SK-N-SH treated with all-trans-retinoic acid at 6 μM for 48 hours (cell line): ENCODE data around the gene NHS.

Experiments used
- ATAC-seq: fragments of 200-7000 bp; cut with Tn5 transposase; 3 replicates; pipeline ENCODE4 v1.9.1; 2020; ENCODE audit warnings: mild to moderate bottlenecking, moderate library complexity
- ARNTL ChIP-seq: fragments of 450-650 bp; formaldehyde crosslinking; IDR thresholded peaks from 2 replicates; pipeline ENCODE4 v1.5.0; 2020; ENCODE audit warnings: low read depth, mild to moderate bottlenecking, moderate library complexity, borderline replicate concordance
- BACH2 ChIP-seq: fragments of 250-450 bp; sonication (Bioruptor Pico); IDR thresholded peaks from 2 replicates; pipeline ENCODE4 v1.9.0; 2021; ENCODE audit warnings: mild to moderate bottlenecking, borderline replicate concordance
- CSDC2 ChIP-seq: fragments of 250-450 bp; sonication (Bioruptor Pico); IDR thresholded peaks from 2 replicates; pipeline ENCODE4 v1.5.0; 2020; ENCODE audit warnings: mild to moderate bottlenecking, moderate library complexity
- CSRNP3 ChIP-seq: fragments of 250-450 bp; sonication (Bioruptor Pico); IDR thresholded peaks from 2 replicates; pipeline ENCODE4 v1.5.1; 2021; ENCODE audit warnings: mild to moderate bottlenecking, moderate library complexity
- ESRRG ChIP-seq: fragments of 250-450 bp; sonication (Bioruptor Pico); IDR thresholded peaks from 2 replicates; pipeline ENCODE4 v1.6.1; 2021; ENCODE audit warnings: mild to moderate bottlenecking
- GLIS3 ChIP-seq: fragments of 250-450 bp; sonication (Bioruptor Pico); IDR thresholded peaks from 2 replicates; pipeline ENCODE4 v1.5.0; 2020; ENCODE audit warnings: mild to moderate bottlenecking, moderate library complexity
- ISL1 ChIP-seq: fragments of 250-450 bp; sonication (Bioruptor Pico); IDR thresholded peaks from 2 replicates; pipeline ENCODE4 v2.1.2; 2022; ENCODE audit warnings: mild to moderate bottlenecking, moderate library complexity
- OSR1 ChIP-seq: fragments of 250-450 bp; sonication (Bioruptor Pico); IDR thresholded peaks from 2 replicates; pipeline ENCODE4 v1.8.0; 2022; ENCODE audit warnings: moderate library complexity, mild to moderate bottlenecking, inconsistent platforms
- POU6F1 ChIP-seq: fragments of 250-450 bp; sonication (Bioruptor Pico); IDR thresholded peaks from 2 replicates; pipeline ENCODE4 v1.8.0; 2021; ENCODE audit warnings: low read depth, mild to moderate bottlenecking, moderate library complexity, borderline replicate concordance
- PPARA ChIP-seq: fragments of 250-450 bp; sonication (Bioruptor Pico); IDR thresholded peaks from 2 replicates; pipeline ENCODE4 v1.5.0; 2020; ENCODE audit warnings: mild to moderate bottlenecking, borderline replicate concordance
- RARB ChIP-seq: fragments of 250-450 bp; sonication (Bioruptor Pico); IDR thresholded peaks from 2 replicates; pipeline ENCODE4 v1.8.0; 2021; ENCODE audit warnings: mild to moderate bottlenecking, moderate library complexity
- SNAI2 ChIP-seq: fragments of 250-450 bp; sonication (Bioruptor Pico); IDR thresholded peaks from 2 replicates; pipeline ENCODE4 v1.5.0; 2020; ENCODE audit warnings: mild to moderate bottlenecking, moderate library complexity
- TCF4 ChIP-seq: fragments of 250-450 bp; sonication (Bioruptor Pico); IDR thresholded peaks from 2 replicates; pipeline ENCODE4 v1.8.0; 2021; ENCODE audit warnings: mild to moderate bottlenecking, moderate library complexity, borderline replicate concordance
- TOX ChIP-seq: fragments of 250-450 bp; sonication (Bioruptor Pico); IDR thresholded peaks from 2 replicates; pipeline ENCODE4 v1.8.0; 2021; ENCODE audit warnings: mild to moderate bottlenecking, moderate library complexity, borderline replicate concordance
- ZC3H10 ChIP-seq: fragments of 250-450 bp; sonication (Bioruptor Pico); IDR thresholded peaks from 2 replicates; pipeline ENCODE4 v1.5.1; 2021; ENCODE audit warnings: mild to moderate bottlenecking, moderate library complexity
- ZFP3 ChIP-seq: fragments of 250-450 bp; sonication (Bioruptor Pico); IDR thresholded peaks from 2 replicates; pipeline ENCODE4 v1.5.0; 2020; ENCODE audit warnings: mild to moderate bottlenecking, moderate library complexity
- ZFP30 ChIP-seq: fragments of 450-650 bp; formaldehyde crosslinking; IDR thresholded peaks from 2 replicates; pipeline ENCODE4 v1.5.0; 2022; ENCODE audit warnings: mild to moderate bottlenecking, moderate library complexity
- ZNF565 ChIP-seq: fragments of 450-650 bp; formaldehyde crosslinking; conservative IDR thresholded peaks from 2 replicates; pipeline ENCODE4 v1.5.0; 2020; ENCODE audit warnings: low read depth, mild to moderate bottlenecking, moderate library complexity
- ZNF8 ChIP-seq: fragments of 450-650 bp; formaldehyde crosslinking; IDR thresholded peaks from 2 replicates; pipeline ENCODE4 v1.5.0; 2020; ENCODE audit warnings: mild to moderate bottlenecking, moderate library complexity
- TF ChIP-seq, protein P1 (sequence below): fragments of 250-450 bp; sonication (Bioruptor Pico); IDR thresholded peaks from 2 replicates; pipeline ENCODE4 v1.5.1; 2020; ENCODE audit warnings: low read depth, mild to moderate bottlenecking, moderate library complexity
- TF ChIP-seq, protein P2 (sequence below): fragments of 250-450 bp; sonication (Bioruptor Pico); IDR thresholded peaks from 2 replicates; pipeline ENCODE4 v1.8.0; 2020; ENCODE audit warnings: mild to moderate bottlenecking, moderate library complexity, borderline replicate concordance
- TF ChIP-seq, protein P3 (sequence below): fragments of 250-450 bp; sonication (Bioruptor Pico); IDR thresholded peaks from 2 replicates; pipeline ENCODE4 v1.5.0; 2020; ENCODE audit warnings: mild to moderate bottlenecking, moderate library complexity

NHS gene

GRCh38 chrX:17627026-17627425 lies 252.0 kb downstream of the NHS start:
- no peak for ATAC-seq
- TF ChIP-seq ZNF565 (CRISPR knock-in tag) (no peak), ZC3H10 (no peak), OSR1 (CRISPR knock-in tag) (no peak), ZFP3 (CRISPR knock-in tag) (no peak), RARB (CRISPR knock-in tag) (no peak), ESRRG (CRISPR knock-in tag) (no peak), TCF4 (CRISPR knock-in tag) (no peak), ARNTL (CRISPR knock-in tag) (no peak), TOX (no peak), POU6F1 (CRISPR knock-in tag) (no peak), PPARA (CRISPR knock-in tag) (no peak), ISL1 (no peak), CSRNP3 (CRISPR knock-in tag) (no peak), ZFP30 (no peak), CSDC2 (no peak), GLIS3 (no peak), BACH2 (CRISPR knock-in tag) (no peak)
- TF ChIP-seq, protein P1, sequence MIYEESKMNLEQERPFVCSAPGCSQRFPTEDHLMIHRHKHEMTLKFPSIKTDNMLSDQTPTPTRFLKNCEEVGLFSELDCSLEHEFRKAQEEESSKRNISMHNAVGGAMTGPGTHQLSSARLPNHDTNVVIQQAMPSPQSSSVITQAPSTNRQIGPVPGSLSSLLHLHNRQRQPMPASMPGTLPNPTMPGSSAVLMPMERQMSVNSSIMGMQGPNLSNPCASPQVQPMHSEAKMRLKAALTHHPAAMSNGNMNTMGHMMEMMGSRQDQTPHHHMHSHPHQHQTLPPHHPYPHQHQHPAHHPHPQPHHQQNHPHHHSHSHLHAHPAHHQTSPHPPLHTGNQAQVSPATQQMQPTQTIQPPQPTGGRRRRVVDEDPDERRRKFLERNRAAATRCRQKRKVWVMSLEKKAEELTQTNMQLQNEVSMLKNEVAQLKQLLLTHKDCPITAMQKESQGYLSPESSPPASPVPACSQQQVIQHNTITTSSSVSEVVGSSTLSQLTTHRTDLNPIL (CRISPR knock-in tag), result no peak
- TF ChIP-seq, protein P2, sequence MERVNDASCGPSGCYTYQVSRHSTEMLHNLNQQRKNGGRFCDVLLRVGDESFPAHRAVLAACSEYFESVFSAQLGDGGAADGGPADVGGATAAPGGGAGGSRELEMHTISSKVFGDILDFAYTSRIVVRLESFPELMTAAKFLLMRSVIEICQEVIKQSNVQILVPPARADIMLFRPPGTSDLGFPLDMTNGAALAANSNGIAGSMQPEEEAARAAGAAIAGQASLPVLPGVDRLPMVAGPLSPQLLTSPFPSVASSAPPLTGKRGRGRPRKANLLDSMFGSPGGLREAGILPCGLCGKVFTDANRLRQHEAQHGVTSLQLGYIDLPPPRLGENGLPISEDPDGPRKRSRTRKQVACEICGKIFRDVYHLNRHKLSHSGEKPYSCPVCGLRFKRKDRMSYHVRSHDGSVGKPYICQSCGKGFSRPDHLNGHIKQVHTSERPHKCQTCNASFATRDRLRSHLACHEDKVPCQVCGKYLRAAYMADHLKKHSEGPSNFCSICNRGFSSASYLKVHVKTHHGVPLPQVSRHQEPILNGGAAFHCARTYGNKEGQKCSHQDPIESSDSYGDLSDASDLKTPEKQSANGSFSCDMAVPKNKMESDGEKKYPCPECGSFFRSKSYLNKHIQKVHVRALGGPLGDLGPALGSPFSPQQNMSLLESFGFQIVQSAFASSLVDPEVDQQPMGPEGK (CRISPR knock-in tag), result no peak
- TF ChIP-seq, all 23 proteins: peak for 0

- no peak for ATAC-seq
- TF ChIP-seq, protein P2 (CRISPR knock-in tag), result no peak
Observed at GRCh38 chrX:17628976-17629375, 254.0 kb downstream of the NHS start.

GRCh38 chrX:17629519-17629918 lies 254.5 kb downstream of the NHS start:
- no peak for ATAC-seq
- TF ChIP-seq PPARA (CRISPR knock-in tag) (no peak), ARNTL (CRISPR knock-in tag) (no peak)

- no peak for ATAC-seq
- TF ChIP-seq ZC3H10, result no peak
- no peak for TF ChIP-seq ZNF565 (CRISPR knock-in tag)
- TF ChIP-seq, protein P3, sequence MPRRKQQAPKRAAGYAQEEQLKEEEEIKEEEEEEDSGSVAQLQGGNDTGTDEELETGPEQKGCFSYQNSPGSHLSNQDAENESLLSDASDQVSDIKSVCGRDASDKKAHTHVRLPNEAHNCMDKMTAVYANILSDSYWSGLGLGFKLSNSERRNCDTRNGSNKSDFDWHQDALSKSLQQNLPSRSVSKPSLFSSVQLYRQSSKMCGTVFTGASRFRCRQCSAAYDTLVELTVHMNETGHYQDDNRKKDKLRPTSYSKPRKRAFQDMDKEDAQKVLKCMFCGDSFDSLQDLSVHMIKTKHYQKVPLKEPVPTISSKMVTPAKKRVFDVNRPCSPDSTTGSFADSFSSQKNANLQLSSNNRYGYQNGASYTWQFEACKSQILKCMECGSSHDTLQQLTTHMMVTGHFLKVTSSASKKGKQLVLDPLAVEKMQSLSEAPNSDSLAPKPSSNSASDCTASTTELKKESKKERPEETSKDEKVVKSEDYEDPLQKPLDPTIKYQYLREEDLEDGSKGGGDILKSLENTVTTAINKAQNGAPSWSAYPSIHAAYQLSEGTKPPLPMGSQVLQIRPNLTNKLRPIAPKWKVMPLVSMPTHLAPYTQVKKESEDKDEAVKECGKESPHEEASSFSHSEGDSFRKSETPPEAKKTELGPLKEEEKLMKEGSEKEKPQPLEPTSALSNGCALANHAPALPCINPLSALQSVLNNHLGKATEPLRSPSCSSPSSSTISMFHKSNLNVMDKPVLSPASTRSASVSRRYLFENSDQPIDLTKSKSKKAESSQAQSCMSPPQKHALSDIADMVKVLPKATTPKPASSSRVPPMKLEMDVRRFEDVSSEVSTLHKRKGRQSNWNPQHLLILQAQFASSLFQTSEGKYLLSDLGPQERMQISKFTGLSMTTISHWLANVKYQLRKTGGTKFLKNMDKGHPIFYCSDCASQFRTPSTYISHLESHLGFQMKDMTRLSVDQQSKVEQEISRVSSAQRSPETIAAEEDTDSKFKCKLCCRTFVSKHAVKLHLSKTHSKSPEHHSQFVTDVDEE (CRISPR knock-in tag), result no peak
- no peak for TF ChIP-seq OSR1 (CRISPR knock-in tag)
- no peak for TF ChIP-seq SNAI2
- TF ChIP-seq GLIS3, result no peak
- no peak for TF ChIP-seq ISL1
- no peak for TF ChIP-seq ZNF8 (CRISPR knock-in tag)
- no peak for TF ChIP-seq PPARA (CRISPR knock-in tag)
- TF ChIP-seq CSRNP3 (CRISPR knock-in tag), result no peak
- TF ChIP-seq BACH2 (CRISPR knock-in tag), result no peak
- TF ChIP-seq, protein P2 (CRISPR knock-in tag), result no peak
Observed at GRCh38 chrX:17631647-17632046, 256.6 kb downstream of the NHS start.
